K562 (cell line): Measurements from ENCODE around the gene CCDC171.
"Not testable (repeated sequence)": the region's sequence is repeated elsewhere in the genome, so short reads cannot be mapped to it uniquely, and the experiment has no call there.

ENCODE experiments used
- BACH1 ChIP-seq: fragments of 200-800 bp; sonication (Bioruptor generic); IDR thresholded peaks from 2 replicates; pipeline ENCODE4 v1.6.1; 2016; ENCODE audit warnings: missing genetic modification characterization, missing compliant biosample characterization
- CBX5 ChIP-seq: IDR thresholded peaks from 2 replicates; pipeline ENCODE4 v1.6.1; 2014; ENCODE audit warnings: low read depth, borderline replicate concordance
- MXI1 ChIP-seq: IDR thresholded peaks from 2 replicates; pipeline ENCODE4 v1.6.1; 2011; ENCODE audit warnings: low read depth, mild to moderate bottlenecking, improper control_type of control experiment, low read length
- MYBL2 ChIP-seq, 2 experiments: fragments of 450-650 bp in 1 of 2; sonication (generic) in 1 of 2; formaldehyde crosslinking in 1 of 2; IDR thresholded peaks; 2 replicates each; pipeline versions ENCODE4 v1.6.1 to v1.8.1; 2017 to 2022; ENCODE audit warnings: borderline replicate concordance in 1 of 2, inconsistent platforms in 1 of 2, low read depth in 1 of 2, mild to moderate bottlenecking in 1 of 2, missing genetic modification reagents in 1 of 2, moderate library complexity in 1 of 2
- NR2C1 ChIP-seq, 2 experiments: fragments of 450-650 bp; IDR thresholded peaks; 2 replicates each; pipeline ENCODE4 v1.6.1; 2017; ENCODE audit warnings: mild to moderate bottlenecking in 2 of 2, antibody characterized with exemption in 1 of 2, inconsistent platforms in 1 of 2, missing compliant biosample characterization in 1 of 2, missing genetic modification characterization in 1 of 2
- POLR2A ChIP-seq: fragments of 450-650 bp; conservative IDR thresholded peaks from 2 replicates; pipeline ENCODE4 v1.6.1; 2016
- POLR2AphosphoS2 ChIP-seq: IDR thresholded peaks from 2 replicates; pipeline ENCODE4 v1.6.1; 2012; ENCODE audit warnings: low read length, improper control_type of control experiment
- POLR2AphosphoS5 ChIP-seq: IDR thresholded peaks from 2 replicates; pipeline ENCODE4 v1.6.1; 2011; ENCODE audit warnings: mild to moderate bottlenecking, low read depth, low read length, moderate library complexity; ENCODE audit not compliant: control insufficient read depth, insufficient read depth
- SMAD2 ChIP-seq: fragments of 150-350 bp; IDR thresholded peaks from 2 replicates; pipeline ENCODE4 v1.6.1; 2014; ENCODE audit warnings: low read depth, mild to moderate bottlenecking, low read length
- USF2 ChIP-seq: sonication (generic); formaldehyde crosslinking; IDR thresholded peaks from 2 replicates; pipeline ENCODE4 v1.5.0; 2020; ENCODE audit warnings: missing genetic modification reagents
- ZNF431 ChIP-seq: sonication (generic); formaldehyde crosslinking; IDR thresholded peaks from 2 replicates; pipeline ENCODE4 v1.8.0; 2022; ENCODE audit warnings: mild to moderate bottlenecking, missing genetic modification reagents

GRCh38 chr9:15699876-15700559 lies 147.2 kb downstream of the CCDC171 start:
- not testable (repeated sequence) for TF ChIP-seq NR2C1 (IDR thresholded peaks at IDR 0.05); NR2C1 (tag; IDR thresholded peaks at IDR 0.05); MXI1; POLR2AphosphoS5; MYBL2 (IDR thresholded peaks at IDR 0.05; ENCODE audit: low read depth); MYBL2 (CRISPR knock-in tag; IDR thresholded peaks at IDR 0.05; ENCODE audit: borderline replicate concordance); POLR2A; USF2 (CRISPR knock-in tag); ZNF431; POLR2AphosphoS2; BACH1 (tag); SMAD2; CBX5
